SU-DHL-6 (cell line): ENCODE results near the gene TMEM117.

ENCODE experiments used
- CTCF ChIP-seq: fragments of 200-600 bp; sonication (generic); IDR thresholded peaks from one replicate; pipeline ENCODE4 v1.5.1; 2017; ENCODE audit warnings: antibody characterized with exemption, mild to moderate bottlenecking, low read length, moderate library complexity; ENCODE audit not compliant: insufficient read depth, poor library complexity, severe bottlenecking
- EZH2phosphoT487 ChIP-seq: fragments of 200-600 bp; sonication (generic), shearing (Covaris generic); conservative IDR thresholded peaks from 2 replicates; pipeline ENCODE4 v1.6.1; 2018; ENCODE audit warnings: mild to moderate bottlenecking, antibody characterized with exemption, low read length, moderate library complexity, mixed read lengths

GRCh38 chr12:44091948-44092606 is 256.2 kb downstream of the TMEM117 start:
- TF ChIP-seq CTCF: no peak
- TF ChIP-seq EZH2phosphoT487: no peak
